ENCODE measurements around the gene FAS. TPM values are rescaled to one million over a fixed set of nuclear protein-coding genes. Genes with fewer than 3 reads are reported as not detected.
A peak's percentile ranks its signal among the peaks of the same experiment; 100 is the strongest.

The FAS gene
- total and polyA plus RNA-seq, 2 experiments from 2014 or later, result 0.77 to 1.2 TPM

GRCh38 chr10:88962336-88962735, 28.3 kb upstream of the FAS start:
- Histone ChIP-seq H3K36me3 (no peaks in the 10 kb centered on the region), H3K27ac (no peak overlapping the region), H3K9me3 (ENCODE audit: low read depth) (peaks cover 2% of the 10 kb centered on the region), H3K27me3 (no peaks in the 10 kb centered on the region), H3K4me1 (ENCODE audit: low read depth) (peaks cover 15% of the 10 kb centered on the region), H3K4me3 (no peak overlapping the region)
- no peak for TF ChIP-seq CTCF (IDR thresholded peaks at IDR 0.05; ENCODE audit: low read depth, low read length)
- no peak for DNase-seq (ENCODE audit: low read depth in 1 of 2, low spot score in 1 of 2)

GRCh38 chr10:88963318-88963717, 27.3 kb upstream of the FAS start:
- DNase-seq (ENCODE audit: low read depth in 1 of 2, low spot score in 1 of 2), result no peak
- no peak overlapping the region for H3K27ac ChIP-seq
- no peak for TF ChIP-seq CTCF (IDR thresholded peaks at IDR 0.05; ENCODE audit: low read depth, low read length)
- H3K36me3 ChIP-seq, result no peaks in the 10 kb centered on the region
- H3K9me3 ChIP-seq (ENCODE audit: low read depth), result peaks cover 2% of the 10 kb centered on the region
- no peak overlapping the region for H3K4me3 ChIP-seq
- H3K4me1 ChIP-seq (ENCODE audit: low read depth), result peaks cover 15% of the 10 kb centered on the region
- no peaks in the 10 kb centered on the region for H3K27me3 ChIP-seq

- Histone ChIP-seq H3K9me3 (ENCODE audit: low read depth) (peaks cover 2% of the 10 kb centered on the region), H3K27me3 (no peaks in the 10 kb centered on the region), H3K36me3 (no peaks in the 10 kb centered on the region), H3K4me3 (no peak overlapping the region), H3K27ac (no peak overlapping the region), H3K4me1 (ENCODE audit: low read depth) (peaks cover 15% of the 10 kb centered on the region)
- no peak for TF ChIP-seq CTCF (IDR thresholded peaks at IDR 0.05; ENCODE audit: low read depth, low read length)
- DNase-seq (ENCODE audit: low read depth in 1 of 2, low spot score in 1 of 2), result no peak
Observed at GRCh38 chr10:88964360-88964759, 26.2 kb upstream of the FAS start.

- Histone ChIP-seq H3K27ac (no peak overlapping the region), H3K4me3 (no peak overlapping the region), H3K9me3 (ENCODE audit: low read depth) (peaks cover 2% of the 10 kb centered on the region), H3K36me3 (no peaks in the 10 kb centered on the region), H3K4me1 (ENCODE audit: low read depth) (peaks cover 15% of the 10 kb centered on the region), H3K27me3 (no peaks in the 10 kb centered on the region)
- peak in 1 of 2 donors; percentile 44 for DNase-seq (ENCODE audit: low read depth in 1 of 2, low spot score in 1 of 2)
- no peak for TF ChIP-seq CTCF (IDR thresholded peaks at IDR 0.05; ENCODE audit: low read depth, low read length)
Observed at GRCh38 chr10:88964869-88965415, 25.7 kb upstream of the FAS start.

GRCh38 chr10:88966797-88967196, 23.8 kb upstream of the FAS start:
- no peak for TF ChIP-seq CTCF (IDR thresholded peaks at IDR 0.05; ENCODE audit: low read depth, low read length)
- no peak overlapping the region for H3K4me3 ChIP-seq
- H3K9me3 ChIP-seq (ENCODE audit: low read depth), result no peaks in the 10 kb centered on the region
- H3K4me1 ChIP-seq (ENCODE audit: low read depth), result peaks cover 15% of the 10 kb centered on the region
- no peak for DNase-seq (ENCODE audit: low read depth in 1 of 2, low spot score in 1 of 2)
- no peaks in the 10 kb centered on the region for H3K27me3 ChIP-seq
- H3K36me3 ChIP-seq, result no peaks in the 10 kb centered on the region
- peak overlapping the region; percentile 65 for H3K27ac ChIP-seq
